ENCODE results near the gene TMSB15C.
A peak's percentile ranks its signal among the peaks of the same experiment; 100 is the strongest.
"Not testable (repeated sequence)": the region's sequence is repeated elsewhere in the genome, so short reads cannot be mapped to it uniquely, and the experiment has no call there.

Gene TMSB15C

GRCh38 chrX:104075778-104076445 lies at the start of gene TMSB15C:
TSS of gene TMSB15C (minus strand) at chrX:104076236.
- DNase-seq = not testable (repeated sequence)

GRCh38 chrX:104122829-104123228 lies 46.8 kb upstream of the TMSB15C start:
- DNase-seq = no peak

GRCh38 chrX:104118765-104119164 lies 42.7 kb upstream of the TMSB15C start:
- peak; percentile 1 for DNase-seq

- no peak for DNase-seq
Measured at GRCh38 chrX:104117759-104118158, 41.7 kb upstream of the TMSB15C start.

GRCh38 chrX:104113222-104113965 lies 37.4 kb upstream of the TMSB15C start:
- DNase-seq = peak; percentile 62

- DNase-seq = peak; percentile 14
Measured at GRCh38 chrX:104112326-104112951, 36.4 kb upstream of the TMSB15C start, which contains the start of gene ZCCHC18. TSS of gene ZCCHC18 (plus strand) at chrX:104112523. CDS start at chrX:104114112, 1,589 bp downstream.

- DNase-seq = not testable (repeated sequence)
Measured at GRCh38 chrX:104110491-104111240, 34.6 kb upstream of the TMSB15C start.

GRCh38 chrX:104108955-104109354 lies 32.9 kb upstream of the TMSB15C start:
- DNase-seq = no peak

- no peak for DNase-seq
Measured at GRCh38 chrX:104105330-104106262, 29.6 kb upstream of the TMSB15C start.

- no peak for DNase-seq
Measured at GRCh38 chrX:104104676-104105075, 28.6 kb upstream of the TMSB15C start.

GRCh38 chrX:104098919-104099318 lies 22.9 kb upstream of the TMSB15C start:
- DNase-seq = no peak

GRCh38 chrX:104098151-104098808 lies 22.2 kb upstream of the TMSB15C start:
- DNase-seq = peak; percentile 15

- no peak for DNase-seq
Measured at GRCh38 chrX:104085919-104086318, 9.9 kb upstream of the TMSB15C start.

- no peak for DNase-seq
Measured at GRCh38 chrX:104085477-104085876, 9.4 kb upstream of the TMSB15C start.

GRCh38 chrX:104084534-104085277 lies 8.7 kb upstream of the TMSB15C start:
- DNase-seq = no peak

- DNase-seq = no peak
Measured at GRCh38 chrX:104084063-104084462, 8.0 kb upstream of the TMSB15C start.

GRCh38 chrX:104077854-104078253 lies 1.8 kb upstream of the TMSB15C start:
- DNase-seq = not testable (repeated sequence)

- DNase-seq = not testable (repeated sequence)
Measured at GRCh38 chrX:104062636-104063035, 13.4 kb downstream of the TMSB15C start.

GRCh38 chrX:104054956-104055355 lies 21.1 kb downstream of the TMSB15C start:
- not testable (repeated sequence) for DNase-seq

- DNase-seq = no peak
Measured at GRCh38 chrX:104047171-104047570, 28.9 kb downstream of the TMSB15C start.

- DNase-seq = no peak
Measured at GRCh38 chrX:104045642-104046041, 30.4 kb downstream of the TMSB15C start.
